Nephron progenitor cell (in vitro differentiated cells): Measurements from ENCODE around the gene ALX4.

Experiments used
- DNase-seq: peaks from one replicate; pipeline ENCODE4 v3.0.0; 2021
- H3K27ac Mint-ChIP-seq: 2 replicates; pipeline ENCODE4 v1.8.0; 2021; ENCODE audit warnings: mild to moderate bottlenecking, moderate library complexity, mixed read lengths
- H3K27me3 Mint-ChIP-seq: 2 replicates; pipeline ENCODE4 v1.8.0; 2021; ENCODE audit warnings: mild to moderate bottlenecking, low read depth, mixed read lengths; ENCODE audit not compliant: poor library complexity
- H3K36me3 Mint-ChIP-seq: 2 replicates; pipeline ENCODE4 v1.8.0; 2021; ENCODE audit warnings: low read depth, mixed read lengths
- H3K4me1 Mint-ChIP-seq: 2 replicates; pipeline ENCODE4 v1.8.0; 2021; ENCODE audit warnings: mixed read lengths
- H3K4me3 Mint-ChIP-seq: 2 replicates; pipeline ENCODE4 v1.8.0; 2021; ENCODE audit warnings: mild to moderate bottlenecking, moderate library complexity, mixed read lengths
- H3K9me3 Mint-ChIP-seq: 2 replicates; pipeline ENCODE4 v1.8.0; 2021; ENCODE audit warnings: mild to moderate bottlenecking, moderate library complexity, mixed read lengths
- TF ChIP-seq, protein P1 (sequence below): fragments of 200-600 bp; sonication (generic); IDR thresholded peaks from 2 replicates; pipeline ENCODE4 v1.5.0; 2021; ENCODE audit warnings: antibody characterized with exemption

Gene ALX4

DNA sequence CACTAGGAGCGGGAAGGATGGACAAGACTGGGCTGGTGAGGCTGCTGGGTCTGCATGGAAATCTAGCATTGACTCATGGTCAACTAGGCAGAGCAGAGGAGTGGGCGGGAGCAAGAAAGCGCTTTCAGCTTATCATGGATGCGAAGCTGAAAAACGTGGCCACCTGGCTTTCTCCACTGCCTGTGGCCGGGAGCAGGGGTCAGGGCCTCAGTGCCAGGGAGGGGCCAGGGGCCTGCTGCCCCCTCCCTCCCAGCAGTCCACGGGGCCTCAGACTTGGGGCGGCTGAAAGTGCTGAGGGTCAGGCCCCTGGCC is 45.5 kb downstream of the ALX4 start:
- DNase-seq: no peak
- H3K27me3 Mint-ChIP-seq: peaks cover 27% of the 10 kb centered on the region
- H3K27ac Mint-ChIP-seq: no peak overlapping the region
- TF ChIP-seq, protein P1, sequence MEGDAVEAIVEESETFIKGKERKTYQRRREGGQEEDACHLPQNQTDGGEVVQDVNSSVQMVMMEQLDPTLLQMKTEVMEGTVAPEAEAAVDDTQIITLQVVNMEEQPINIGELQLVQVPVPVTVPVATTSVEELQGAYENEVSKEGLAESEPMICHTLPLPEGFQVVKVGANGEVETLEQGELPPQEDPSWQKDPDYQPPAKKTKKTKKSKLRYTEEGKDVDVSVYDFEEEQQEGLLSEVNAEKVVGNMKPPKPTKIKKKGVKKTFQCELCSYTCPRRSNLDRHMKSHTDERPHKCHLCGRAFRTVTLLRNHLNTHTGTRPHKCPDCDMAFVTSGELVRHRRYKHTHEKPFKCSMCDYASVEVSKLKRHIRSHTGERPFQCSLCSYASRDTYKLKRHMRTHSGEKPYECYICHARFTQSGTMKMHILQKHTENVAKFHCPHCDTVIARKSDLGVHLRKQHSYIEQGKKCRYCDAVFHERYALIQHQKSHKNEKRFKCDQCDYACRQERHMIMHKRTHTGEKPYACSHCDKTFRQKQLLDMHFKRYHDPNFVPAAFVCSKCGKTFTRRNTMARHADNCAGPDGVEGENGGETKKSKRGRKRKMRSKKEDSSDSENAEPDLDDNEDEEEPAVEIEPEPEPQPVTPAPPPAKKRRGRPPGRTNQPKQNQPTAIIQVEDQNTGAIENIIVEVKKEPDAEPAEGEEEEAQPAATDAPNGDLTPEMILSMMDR: no peak
- H3K9me3 Mint-ChIP-seq: no peaks in the 10 kb centered on the region
- H3K4me1 Mint-ChIP-seq: peaks cover 28% of the 10 kb centered on the region
- no peak overlapping the region for H3K4me3 Mint-ChIP-seq
- no peaks in the 10 kb centered on the region for H3K36me3 Mint-ChIP-seq

DNA sequence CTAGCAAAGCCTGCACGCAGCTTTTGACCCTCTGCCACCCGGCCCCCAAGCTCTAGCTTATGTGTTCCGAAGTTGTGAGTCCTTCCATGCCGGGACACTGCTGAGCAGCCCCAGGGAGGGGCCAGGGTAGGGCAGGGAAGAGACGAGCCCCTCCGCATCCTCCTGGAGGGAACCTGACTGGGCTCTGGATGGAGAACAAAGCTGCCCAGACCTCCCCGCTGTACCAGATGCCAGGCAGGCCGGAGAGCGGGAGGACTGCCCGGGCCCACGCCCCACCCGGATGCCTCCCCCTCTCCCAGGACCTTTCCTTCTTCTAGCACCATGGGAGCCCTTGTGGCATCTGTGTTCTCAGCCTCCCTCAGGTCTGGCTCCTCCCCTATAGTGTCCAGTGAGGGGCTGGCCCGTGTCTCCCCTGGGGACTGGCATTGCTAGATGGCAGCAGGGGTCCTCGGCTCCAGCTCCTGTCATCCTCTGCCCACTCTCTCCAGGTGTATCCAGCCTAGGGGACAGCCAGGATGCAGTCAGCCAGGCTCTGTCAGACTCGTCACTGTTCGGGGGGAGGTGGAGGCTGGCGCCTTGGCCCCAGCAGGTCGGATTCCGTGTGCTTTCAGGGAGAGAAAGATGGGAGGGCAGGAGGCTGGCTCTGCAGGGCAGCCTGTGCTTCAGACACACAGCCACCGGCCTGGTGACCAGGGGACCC is 46.1 kb downstream of the ALX4 start:
- H3K4me1 Mint-ChIP-seq: peaks cover 23% of the 10 kb centered on the region
- H3K27ac Mint-ChIP-seq: no peak overlapping the region
- no peaks in the 10 kb centered on the region for H3K36me3 Mint-ChIP-seq
- H3K4me3 Mint-ChIP-seq: no peak overlapping the region
- H3K27me3 Mint-ChIP-seq: peaks cover 30% of the 10 kb centered on the region
- H3K9me3 Mint-ChIP-seq: no peaks in the 10 kb centered on the region
- TF ChIP-seq, protein P1: no peak
- no peak for DNase-seq

DNA sequence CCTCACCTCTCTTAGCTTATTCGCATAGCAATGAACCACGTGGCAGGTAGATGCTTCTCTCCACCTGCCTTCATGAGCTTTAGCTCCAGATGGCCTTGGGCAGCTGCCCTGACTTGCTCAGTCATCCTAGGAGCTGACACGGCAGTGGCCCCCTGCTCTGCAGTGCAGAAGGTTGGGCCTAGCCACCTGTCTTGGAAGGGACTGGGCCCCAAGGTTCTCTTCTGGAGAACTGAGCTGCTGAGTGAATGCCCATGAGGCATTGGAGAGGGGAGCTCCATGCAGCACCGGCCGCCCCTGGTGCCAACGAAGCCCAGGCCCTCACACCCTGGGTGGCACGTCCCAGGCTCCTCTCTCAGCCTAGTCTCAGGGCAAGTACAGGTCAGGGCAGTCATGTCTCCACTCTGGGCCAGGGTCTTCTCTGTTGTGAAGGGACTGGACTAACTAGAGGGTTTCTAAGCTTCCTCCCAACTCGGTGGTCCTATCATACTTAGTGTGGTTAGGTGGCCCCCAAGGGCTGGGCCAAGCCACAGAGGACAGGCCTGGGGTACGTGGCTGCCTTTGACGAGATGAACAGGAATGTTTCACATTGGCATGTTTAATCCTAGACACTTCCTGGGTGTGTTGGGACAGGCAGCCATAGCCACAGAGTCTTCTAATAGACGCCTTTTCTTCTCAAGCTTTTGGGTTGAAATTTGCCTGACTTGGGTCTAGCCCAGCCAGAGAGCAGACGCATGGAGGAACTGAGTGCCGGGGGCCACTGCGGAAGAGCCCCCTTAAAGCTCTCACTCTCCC is 47.9 kb downstream of the ALX4 start:
- H3K36me3 Mint-ChIP-seq: peaks cover 5% of the 10 kb centered on the region
- H3K4me1 Mint-ChIP-seq: peaks cover 10% of the 10 kb centered on the region
- TF ChIP-seq, protein P1: no peak
- H3K9me3 Mint-ChIP-seq: no peaks in the 10 kb centered on the region
- H3K27ac Mint-ChIP-seq: no peak overlapping the region
- peaks cover 31% of the 10 kb centered on the region for H3K27me3 Mint-ChIP-seq
- no peak overlapping the region for H3K4me3 Mint-ChIP-seq
- DNase-seq: no peak

DNA sequence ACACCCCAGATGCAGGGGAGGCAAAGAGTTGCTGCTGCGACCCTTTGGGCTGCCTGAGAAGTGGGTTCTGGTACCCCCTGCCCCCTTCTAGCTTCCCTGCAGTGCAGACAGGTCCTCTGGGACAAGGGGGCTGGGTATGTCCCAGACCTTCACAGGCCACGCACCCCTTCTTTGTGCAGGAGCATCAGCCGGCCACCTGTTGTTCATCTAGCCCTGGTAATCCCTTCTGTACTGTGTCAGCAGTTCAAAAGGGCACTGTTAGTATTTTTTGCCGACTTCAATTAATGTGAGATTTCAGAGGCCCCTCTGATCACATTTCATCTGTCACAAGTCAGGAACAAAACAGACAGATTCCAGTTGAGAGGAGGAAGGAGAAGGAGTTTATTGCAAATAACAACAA is 49.9 kb downstream of the ALX4 start:
- DNase-seq: no peak
- no peaks in the 10 kb centered on the region for H3K9me3 Mint-ChIP-seq
- peaks cover 25% of the 10 kb centered on the region for H3K27me3 Mint-ChIP-seq
- TF ChIP-seq, protein P1: no peak
- no peak overlapping the region for H3K27ac Mint-ChIP-seq
- peaks cover 9% of the 10 kb centered on the region for H3K4me1 Mint-ChIP-seq
- no peak overlapping the region for H3K4me3 Mint-ChIP-seq
- H3K36me3 Mint-ChIP-seq: peaks cover 11% of the 10 kb centered on the region

DNA sequence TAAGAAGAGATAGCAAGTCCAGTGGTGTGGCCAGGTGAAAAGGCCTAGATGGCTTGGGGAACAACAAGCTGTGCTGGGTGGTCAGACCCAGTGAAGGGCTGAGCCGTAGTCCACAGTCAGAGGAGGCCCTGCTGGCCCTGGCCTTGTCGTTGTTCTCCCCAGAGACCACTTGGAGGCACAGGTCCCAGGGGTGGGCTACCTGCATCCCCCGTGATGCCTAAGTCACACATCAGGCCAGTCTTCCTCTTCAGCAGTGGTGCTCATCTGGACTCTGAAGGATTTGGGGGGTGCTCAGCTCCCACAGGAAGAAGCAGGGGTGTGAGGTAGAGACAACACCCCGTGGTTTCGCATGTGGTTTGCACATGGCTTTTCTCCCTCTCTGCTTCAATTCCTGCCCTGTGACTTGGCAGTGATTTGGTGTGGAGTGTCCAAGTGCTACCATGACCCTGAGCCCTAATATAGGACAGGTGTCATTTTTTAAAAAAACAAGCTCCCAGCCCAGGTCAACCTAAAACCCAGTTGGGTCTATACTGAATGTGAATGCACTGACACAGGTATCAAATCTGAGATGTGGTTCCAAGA is 51.0 kb downstream of the ALX4 start:
- H3K4me1 Mint-ChIP-seq: peaks cover 4% of the 10 kb centered on the region
- H3K36me3 Mint-ChIP-seq: peaks cover 15% of the 10 kb centered on the region
- H3K27me3 Mint-ChIP-seq: peaks cover 25% of the 10 kb centered on the region
- H3K4me3 Mint-ChIP-seq: no peak overlapping the region
- peaks cover 3% of the 10 kb centered on the region for H3K9me3 Mint-ChIP-seq
- no peak for DNase-seq
- H3K27ac Mint-ChIP-seq: no peak overlapping the region
- TF ChIP-seq, protein P1: no peak

DNA sequence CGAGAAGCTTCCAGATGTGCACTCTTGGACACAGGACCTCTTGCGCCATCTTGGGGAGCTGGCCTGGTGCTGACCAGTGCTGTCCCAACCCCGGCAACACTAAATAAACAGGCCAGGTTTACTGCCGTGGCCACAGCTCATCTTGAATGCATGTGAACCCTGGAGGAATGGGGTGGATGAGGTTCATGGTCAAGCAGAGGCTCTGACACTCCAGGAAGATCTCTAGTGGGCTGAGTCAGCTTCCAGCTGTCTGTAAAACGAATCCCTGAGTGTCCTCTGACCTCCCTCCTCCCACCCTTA is 51.8 kb downstream of the ALX4 start:
- peaks cover 25% of the 10 kb centered on the region for H3K27me3 Mint-ChIP-seq
- no peak overlapping the region for H3K27ac Mint-ChIP-seq
- peaks cover 23% of the 10 kb centered on the region for H3K36me3 Mint-ChIP-seq
- peaks cover 11% of the 10 kb centered on the region for H3K9me3 Mint-ChIP-seq
- H3K4me1 Mint-ChIP-seq: peaks cover 3% of the 10 kb centered on the region
- TF ChIP-seq, protein P1: no peak
- no peak for DNase-seq
- no peak overlapping the region for H3K4me3 Mint-ChIP-seq
